CD4-positive, alpha-beta memory T cell (primary cell): ENCODE data around the gene ZNF629. TPM values are rescaled to one million over a fixed set of nuclear protein-coding genes. Genes with fewer than 3 reads are reported as not detected.

Source experiments
- CTCF ChIA-PET: fragments of 350-600 bp; sonication (Branson Sonifier 250); formaldehyde crosslinking; loops from one replicate; lab custom pipeline; 2021; ENCODE audit warnings: inconsistent platforms; ENCODE audit not compliant: partially characterized antibody; lab: Charles Lee
- POLR2A ChIA-PET: fragments of 350-600 bp; sonication (Branson Sonifier 250); formaldehyde crosslinking; loops from one replicate; lab custom pipeline; 2021; ENCODE audit not compliant: partially characterized antibody; lab: Charles Lee
- DNase-seq, 5 donors: peaks; one replicate each; pipeline versions ENCODE4 v3.0.0 to v3.0.0-alpha.2; 2020 to 2022; ENCODE audit warnings: mixed read lengths in 1 of 5
- H3K27ac ChIP-seq: one replicate; pipeline ENCODE4 v1.7.0; 2013; ENCODE audit warnings: low read depth, low read length
- H3K27me3 ChIP-seq: 2 replicates; pipeline ENCODE4 v1.7.0; 2013; ENCODE audit warnings: mild to moderate bottlenecking, low read length, moderate library complexity; ENCODE audit not compliant: insufficient read depth
- H3K36me3 ChIP-seq: 2 replicates; pipeline ENCODE4 v1.7.0; 2013; ENCODE audit warnings: mild to moderate bottlenecking, low read length, moderate library complexity; ENCODE audit not compliant: insufficient read depth
- H3K4me1 ChIP-seq: 2 replicates; pipeline ENCODE4 v1.7.0; 2013; ENCODE audit warnings: mild to moderate bottlenecking, low read length, moderate library complexity; ENCODE audit not compliant: insufficient read depth
- H3K4me3 ChIP-seq, 2 donors: one replicate each; pipeline ENCODE4 v1.7.0; 2013; ENCODE audit warnings: low read length in 2 of 2, mild to moderate bottlenecking in 1 of 2
- H3K9me3 ChIP-seq, 2 donors: one replicate each; pipeline ENCODE4 v1.7.0; 2013; ENCODE audit warnings: low read length in 2 of 2, control low read depth in 1 of 2; ENCODE audit not compliant: control insufficient read depth in 1 of 2
- H3K27ac Mint-ChIP-seq, 7 donors: one replicate each; pipeline ENCODE4 v1.8.0; 2020 to 2021; ENCODE audit warnings: mixed read lengths in 7 of 7, mild to moderate bottlenecking in 6 of 7, inconsistent platforms in 3 of 7, moderate library complexity in 3 of 7
- H3K27me3 Mint-ChIP-seq, 2 donors: one replicate each; pipeline ENCODE4 v1.8.0; 2020 to 2021; ENCODE audit warnings: mixed read lengths in 2 of 2
- H3K36me3 Mint-ChIP-seq, 2 donors: one replicate each; pipeline ENCODE4 v1.8.0; 2020 to 2021; ENCODE audit warnings: mixed read lengths in 2 of 2, inconsistent platforms in 1 of 2, mild to moderate bottlenecking in 1 of 2
- H3K4me1 Mint-ChIP-seq, 4 donors: one replicate each; pipeline ENCODE4 v1.8.0; 2020 to 2021; ENCODE audit warnings: mixed read lengths in 4 of 4, mild to moderate bottlenecking in 1 of 4
- H3K4me3 Mint-ChIP-seq, 8 donors: one replicate each; pipeline ENCODE4 v1.8.0; 2020 to 2021; ENCODE audit warnings: mixed read lengths in 8 of 8, mild to moderate bottlenecking in 7 of 8, moderate library complexity in 6 of 8, inconsistent platforms in 3 of 8
- H3K9me3 Mint-ChIP-seq, 8 donors: one replicate each; pipeline ENCODE4 v1.8.0; 2020 to 2021; ENCODE audit warnings: mixed read lengths in 8 of 8, mild to moderate bottlenecking in 5 of 8, inconsistent platforms in 3 of 8, moderate library complexity in 1 of 8
- intact Hi-C: fragments of 100-400 bp; cut with micrococcal nuclease; formaldehyde crosslinking; loops from one replicate; pipeline ENCODE4 v1.15.1; 2023
- polyA plus RNA-seq, 2 donors: library from polyadenylated mRNA; unstranded; fragments of 300-500 nt; fragmentation: Illumina TruSeq; gene quantifications; one replicate each; pipeline ENCODE4 v1.2.3, GENCODE V29; 2021
- total RNA-seq, 2 experiments: library from RNA; stranded (reverse); gene quantifications; one replicate each; pipeline ENCODE4 v1.2.3, GENCODE V29; 2021

Gene ZNF629
- total and polyA plus RNA-seq, 4 experiments from 2014 or later = 0.07 to 5.4 (median 2.8) TPM

DNA sequence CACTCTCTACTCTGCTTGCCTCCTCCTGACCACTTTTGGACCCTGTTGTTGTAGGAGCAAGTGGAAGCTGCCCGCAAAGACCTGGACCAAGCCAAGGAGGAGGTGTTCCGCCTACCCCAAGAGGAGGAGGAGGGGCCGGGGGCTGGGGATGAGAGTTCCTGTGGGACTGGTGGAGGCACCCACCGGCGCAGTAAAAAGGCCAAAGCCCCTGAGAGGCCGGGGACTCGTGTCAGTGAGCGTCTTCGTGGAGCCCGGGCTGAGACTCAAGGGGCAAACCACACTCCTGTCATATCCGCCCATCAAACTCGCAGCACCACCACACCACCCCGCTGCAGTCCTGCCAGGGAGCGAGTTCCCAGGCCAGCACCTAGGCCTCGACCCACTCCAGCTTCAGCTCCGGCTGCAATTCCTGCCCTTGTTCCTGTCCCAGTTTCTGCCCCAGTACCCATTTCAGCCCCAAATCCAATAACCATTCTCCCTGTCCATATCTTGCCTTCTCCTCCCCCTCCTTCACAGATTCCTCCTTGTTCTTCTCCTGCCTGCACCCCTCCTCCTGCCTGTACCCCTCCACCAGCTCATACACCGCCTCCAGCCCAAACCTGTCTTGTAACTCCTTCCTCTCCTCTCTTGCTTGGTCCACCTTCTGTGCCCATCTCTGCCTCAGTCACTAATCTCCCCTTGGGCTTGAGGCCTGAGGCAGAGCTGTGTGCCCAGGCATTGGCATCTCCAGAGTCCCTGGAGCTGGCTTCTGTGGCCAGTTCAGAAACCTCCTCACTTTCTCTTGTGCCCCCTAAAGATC is 49.8 kb downstream of the ZNF629 start:
- Histone ChIP-seq H3K4me1 (peaks cover 3% of the 10 kb centered on the region), H3K4me3 (no peak overlapping the region), H3K36me3 (peaks cover 60% of the 10 kb centered on the region), H3K9me3 (no peaks in the 10 kb centered on the region), H3K27ac (no peak overlapping the region), H3K27me3 (no peaks in the 10 kb centered on the region)
- peak overlapping the region in 2 of 7 donors; percentile 52 to 57 for H3K27ac Mint-ChIP-seq
- peaks cover 4 to 10% (median 6%) of the 10 kb centered on the region in 4 donors for H3K4me1 Mint-ChIP-seq
- H3K27me3 Mint-ChIP-seq = no peaks in the 10 kb centered on the region
- CTCF ChIA-PET = no interaction called here
- peaks cover 36 to 73% of the 10 kb centered on the region in 2 donors for H3K36me3 Mint-ChIP-seq
- DNase-seq = no peak
- peaks cover 0 to 2% (median 0%) of the 10 kb centered on the region in 8 donors for H3K9me3 Mint-ChIP-seq
- POLR2A ChIA-PET = no interaction called here
- H3K4me3 Mint-ChIP-seq = no peak overlapping the region
- intact Hi-C loops = no loop called here

DNA sequence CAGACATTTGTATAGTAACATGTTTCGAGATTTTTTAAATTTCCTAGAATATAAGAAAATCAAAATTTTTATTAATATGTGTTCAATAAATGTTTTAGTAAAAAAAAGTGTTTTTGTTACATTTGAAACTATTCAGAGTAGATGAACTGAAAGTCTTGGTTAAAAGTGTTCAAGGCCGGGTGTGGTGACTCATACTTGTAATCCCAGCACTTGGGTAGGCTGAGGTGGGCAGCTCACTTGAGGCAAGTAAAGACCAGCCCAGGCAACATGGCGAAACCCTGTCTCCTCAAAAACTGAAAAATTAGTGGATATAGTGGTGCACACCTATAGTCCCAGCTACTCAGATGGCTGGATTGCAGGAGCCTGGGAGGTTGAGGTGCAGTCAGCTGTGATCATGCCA is 55.6 kb downstream of the ZNF629 start:
- H3K9me3 ChIP-seq = no peaks in the 10 kb centered on the region
- H3K27ac ChIP-seq = no peak overlapping the region
- H3K4me1 ChIP-seq = no peaks in the 10 kb centered on the region
- POLR2A ChIA-PET = interaction anchor here (1.3 kb wide), 1 partner anchor 72 kb away, joined by 3 read pairs; no protein-coding TSS in a partner anchor
- Mint-ChIP-seq H3K4me3 (no peak overlapping the region), H3K36me3 (peaks cover 44 to 61% of the 10 kb centered on the region in 2 donors), H3K4me1 (peaks cover 0 to 5% (median 1%) of the 10 kb centered on the region in 4 donors), H3K9me3 (no peaks in the 10 kb centered on the region), H3K27ac (no peak overlapping the region), H3K27me3 (no peaks in the 10 kb centered on the region)
- intact Hi-C loops = no loop called here
- H3K4me3 ChIP-seq = no peak overlapping the region
- no peak for DNase-seq
- H3K27me3 ChIP-seq = no peaks in the 10 kb centered on the region
- H3K36me3 ChIP-seq = peaks cover 58% of the 10 kb centered on the region
- CTCF ChIA-PET = interaction anchor here (0.9 kb wide), 1 partner anchor 32 kb away, joined by 3 read pairs; no protein-coding TSS in a partner anchor

DNA sequence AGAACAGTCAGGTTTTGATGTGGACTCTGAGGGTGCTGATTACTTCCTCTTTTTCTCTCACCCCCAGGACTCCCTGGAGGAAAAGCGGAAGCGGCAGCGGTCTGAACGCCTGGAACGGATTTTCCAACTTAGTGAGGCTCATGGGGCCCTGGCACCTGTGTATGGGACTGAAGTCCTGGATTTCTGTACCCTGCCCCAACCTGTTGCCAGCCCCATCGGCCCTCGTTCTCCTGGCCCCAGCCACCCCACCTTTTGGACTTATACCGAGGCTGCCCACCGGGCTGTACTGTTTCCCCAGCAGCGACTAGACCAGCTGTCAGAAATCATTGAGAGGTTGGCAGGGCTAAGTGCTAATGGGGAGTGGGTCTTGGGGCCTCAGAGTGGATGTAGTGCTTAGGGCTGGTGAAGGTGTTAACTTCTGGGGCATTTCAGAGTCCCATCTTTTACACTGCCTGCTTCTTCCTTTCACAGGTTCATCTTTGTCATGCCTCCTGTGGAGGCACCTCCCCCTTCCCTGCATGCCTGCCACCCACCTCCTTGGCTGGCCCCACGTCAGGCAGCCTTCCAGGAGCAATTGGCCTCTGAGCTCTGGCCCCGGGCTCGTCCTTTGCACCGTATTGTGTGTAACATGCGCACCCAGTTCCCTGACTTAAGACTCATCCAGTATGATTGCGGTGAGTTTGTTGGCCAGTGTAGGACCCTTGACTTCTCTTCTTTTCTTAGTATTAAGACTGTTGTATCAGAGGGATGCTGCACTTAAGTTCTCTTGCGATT is 57.9 kb downstream of the ZNF629 start:
- POLR2A ChIA-PET = interaction anchor here (0.6 kb wide), 1 partner anchor 681 kb away, joined by 3 read pairs; no protein-coding TSS in a partner anchor
- Histone ChIP-seq H3K4me1 (no peaks in the 10 kb centered on the region), H3K27me3 (no peaks in the 10 kb centered on the region), H3K36me3 (peaks cover 54% of the 10 kb centered on the region), H3K4me3 (no peak overlapping the region), H3K27ac (no peak overlapping the region), H3K9me3 (no peaks in the 10 kb centered on the region)
- peaks cover 0 to 9% (median 3%) of the 10 kb centered on the region in 4 donors for H3K4me1 Mint-ChIP-seq
- H3K27me3 Mint-ChIP-seq = no peaks in the 10 kb centered on the region
- H3K27ac Mint-ChIP-seq = peak overlapping the region in 1 of 7 donors; percentile 73
- H3K36me3 Mint-ChIP-seq = peaks cover 56 to 71% of the 10 kb centered on the region in 2 donors
- CTCF ChIA-PET = no interaction called here
- no peaks in the 10 kb centered on the region for H3K9me3 Mint-ChIP-seq
- intact Hi-C loops = no loop called here
- no peak overlapping the region for H3K4me3 Mint-ChIP-seq
- no peak for DNase-seq

Other genes starting within 250 kb of the ZNF629 start
- 10 to 100 TPM; 28.9 to 29.3 TPM for gene ZNF764, start 228.8 kb downstream of the ZNF629 start, total RNA-seq
- gene ZNF764, start 228.8 kb downstream of the ZNF629 start, polyA plus RNA-seq = 1 to 10 TPM; 4.2 to 8.8 TPM
- gene ZNF688, start 215.5 kb downstream of the ZNF629 start, total RNA-seq = 10 to 100 TPM; 21.4 to 22.7 TPM
- 10 to 100 TPM; 31.7 to 33.8 TPM for gene ZNF688, start 215.5 kb downstream of the ZNF629 start, polyA plus RNA-seq
- gene ZNF785, start 201.5 kb downstream of the ZNF629 start, total RNA-seq = 10 to 100 TPM; 33.4 to 34.2 TPM
- gene ZNF785, start 201.5 kb downstream of the ZNF629 start, polyA plus RNA-seq = 1 to 10 TPM; 1.7 to 3.4 TPM
- 10 to 100 TPM; 13.1 to 14.5 TPM for gene ZNF689, start 176.8 kb downstream of the ZNF629 start, total RNA-seq
- 10 to 100 TPM; 11.9 to 13.5 TPM for gene ZNF689, start 176.8 kb downstream of the ZNF629 start, polyA plus RNA-seq
- 100 to 1,000 TPM in 1 of 2 experiments, 10 to 100 TPM in 1; 92.0 to 100 TPM for gene PRR14, start 136.2 kb downstream of the ZNF629 start, total RNA-seq
- 10 to 100 TPM in 1 of 2 donors, 1 to 10 TPM in 1; 8.7 to 25.9 TPM for gene PRR14, start 136.2 kb downstream of the ZNF629 start, polyA plus RNA-seq
- 100 to 1,000 TPM; 164 to 172 TPM for gene FBRS, start 128.8 kb downstream of the ZNF629 start, total RNA-seq
- gene FBRS, start 128.8 kb downstream of the ZNF629 start, polyA plus RNA-seq = 1 to 10 TPM in 1 of 2 donors, under 1 TPM in 1; 0.70 to 7.9 TPM
- gene SRCAP, start 88.0 kb downstream of the ZNF629 start, total RNA-seq = 100 to 1,000 TPM; 101 to 115 TPM
- gene SRCAP, start 88.0 kb downstream of the ZNF629 start, polyA plus RNA-seq = 10 to 100 TPM in 1 of 2 donors, 1 to 10 TPM in 1; 1.2 to 35.4 TPM
- 10 to 100 TPM; 54.1 to 54.9 TPM for gene PHKG2, start 38.8 kb downstream of the ZNF629 start, total RNA-seq
- gene PHKG2, start 38.8 kb downstream of the ZNF629 start, polyA plus RNA-seq = 10 to 100 TPM; 42.0 to 63.5 TPM
- gene CFAP119, start 25.1 kb downstream of the ZNF629 start, total RNA-seq = 1 to 10 TPM; 2.6 to 3.4 TPM
- under 1 TPM; 0.22 to 0.42 TPM for gene CFAP119, start 25.1 kb downstream of the ZNF629 start, polyA plus RNA-seq
- 100 to 1,000 TPM; 101 to 109 TPM for gene RNF40, start 24.9 kb downstream of the ZNF629 start, total RNA-seq
- 10 to 100 TPM; 16.6 to 52.4 TPM for gene RNF40, start 24.9 kb downstream of the ZNF629 start, polyA plus RNA-seq
- 10 to 100 TPM; 25.5 to 27.3 TPM for gene BCL7C, start 106.9 kb upstream of the ZNF629 start, total RNA-seq
- 10 to 100 TPM; 45.4 to 53.1 TPM for gene BCL7C, start 106.9 kb upstream of the ZNF629 start, polyA plus RNA-seq
- under 1 TPM; 0.19 to 0.26 TPM for gene CTF1, start 109.4 kb upstream of the ZNF629 start, total RNA-seq
- gene CTF1, start 109.4 kb upstream of the ZNF629 start, polyA plus RNA-seq = not detected
- 10 to 100 TPM; 15.6 to 15.8 TPM for gene FBXL19, start 136.4 kb upstream of the ZNF629 start, total RNA-seq
- gene FBXL19, start 136.4 kb upstream of the ZNF629 start, polyA plus RNA-seq = under 1 TPM in 1 of 2 donors, not detected in 1; 0.16 TPM
- 10 to 100 TPM; 19.3 to 22.0 TPM for gene ORAI3, start 161.9 kb upstream of the ZNF629 start, total RNA-seq
- 10 to 100 TPM; 16.2 to 17.5 TPM for gene ORAI3, start 161.9 kb upstream of the ZNF629 start, polyA plus RNA-seq
- gene SETD1A, start 170.5 kb upstream of the ZNF629 start, total RNA-seq = 10 to 100 TPM; 32.1 to 33.2 TPM
- 1 to 10 TPM in 1 of 2 donors, not detected in 1; 5.6 TPM for gene SETD1A, start 170.5 kb upstream of the ZNF629 start, polyA plus RNA-seq
- gene HSD3B7, start 198.0 kb upstream of the ZNF629 start, total RNA-seq = 1 to 10 TPM; 3.6 to 4.3 TPM
- 1 to 10 TPM in 1 of 2 donors, under 1 TPM in 1; 0.08 to 1.2 TPM for gene HSD3B7, start 198.0 kb upstream of the ZNF629 start, polyA plus RNA-seq
- gene STX1B, start 223.4 kb upstream of the ZNF629 start, total RNA-seq = 1 to 10 TPM; 1.5 to 2.4 TPM
- not detected for gene STX1B, start 223.4 kb upstream of the ZNF629 start, polyA plus RNA-seq
- gene STX4, start 246.4 kb upstream of the ZNF629 start, total RNA-seq = 100 to 1,000 TPM; 106 to 111 TPM
- 10 to 100 TPM; 21.2 to 33.0 TPM for gene STX4, start 246.4 kb upstream of the ZNF629 start, polyA plus RNA-seq